K562 (cell line): ENCODE data around the gene GNPTAB. TPM values are rescaled to one million over a fixed set of nuclear protein-coding genes. Genes with fewer than 3 reads are reported as not detected.

Source experiments
- ATAC-seq: fragments of 200-7000 bp; cut with Tn5 transposase; 3 replicates; pipeline ENCODE4 v1.9.1; 2020; ENCODE audit warnings: moderate library complexity
- BruUV-seq: library from RNA; stranded (reverse); fragments of 400-500 nt; replicated peaks from 2 replicates; lab custom pipeline; 2021; lab: Mats Ljungman, UMichigan
- CTCF ChIA-PET: fragments of 300-600 bp; formaldehyde crosslinking; extraction: SDS; loops from one replicate; lab custom pipeline; 2021; ENCODE audit warnings: low intra/inter-chr PET ratio; lab: Yijun Ruan, JAX
- POLR2A ChIA-PET: fragments of 300-600, 350-650 bp; sonication (Branson Sonifier 250); formaldehyde crosslinking; extraction: SDS; loops from one replicate; lab custom pipeline; 2021; ENCODE audit warnings: antibody characterized with exemption, inconsistent platforms; lab: Yijun Ruan, JAX
- DNase-seq, 4 experiments: peaks; one replicate each; pipeline versions ENCODE4 v3.0.0 to v3.0.0-alpha.2; 2011 to 2018; ENCODE audit warnings: low spot score in 3 of 4, mixed read lengths in 3 of 4; ENCODE audit errors: extremely low read depth in 1 of 4
- FAIRE-seq: peaks from 2 replicates; lab custom pipeline; 2011; peaks lifted over from hg19 to GRCh38; lab: Jason Lieb, UNC
- H2AFZ ChIP-seq: 2 replicates; pipeline ENCODE4 v1.6.0; 2011; ENCODE audit warnings: low read depth, low read length, control low read depth, inconsistent platforms
- H3K27ac ChIP-seq: fragments of 200-600 bp; 3 replicates; pipeline ENCODE4 v1.8.0; 2011; ENCODE audit warnings: low read depth, mild to moderate bottlenecking, control low read depth, inconsistent platforms, low read length, moderate library complexity, mixed read lengths; ENCODE audit errors: extremely low read depth
- H3K27me3 ChIP-seq, 2 experiments: fragments of 300-600 bp in 1 of 2; 2 replicates in 1 of 2; 3 replicates in 1 of 2; pipeline versions ENCODE4 v1.6.0 to v1.8.0; 2011; ENCODE audit warnings: inconsistent platforms in 2 of 2, low read length in 2 of 2, mild to moderate bottlenecking in 1 of 2, mixed read lengths in 1 of 2, moderate library complexity in 1 of 2; ENCODE audit not compliant: control insufficient read depth in 2 of 2, insufficient read depth in 2 of 2
- H3K36me3 ChIP-seq: fragments of 300-600 bp; 3 replicates; pipeline ENCODE4 v1.8.0; 2011; ENCODE audit warnings: mild to moderate bottlenecking, low read length, inconsistent platforms; ENCODE audit not compliant: control insufficient read depth, insufficient read depth
- H3K4me1 ChIP-seq, 2 experiments: fragments of 200-600 bp in 1 of 2; replicated peaks in 1 of 2; 2 replicates in 1 of 2; 3 replicates in 1 of 2; pipeline versions ENCODE4 v1.5.1 to v1.8.0; 2011; ENCODE audit warnings: inconsistent platforms in 2 of 2, low read length in 2 of 2, mild to moderate bottlenecking in 1 of 2, mixed read lengths in 1 of 2, moderate library complexity in 1 of 2; ENCODE audit not compliant: control insufficient read depth in 2 of 2, insufficient read depth in 2 of 2
- H3K4me2 ChIP-seq: 2 replicates; pipeline ENCODE4 v1.6.1; 2011; ENCODE audit warnings: low read length, control low read depth, inconsistent platforms, mixed read lengths; ENCODE audit not compliant: insufficient read depth
- H3K4me3 ChIP-seq: fragments of 200-600 bp; sonication (generic), shearing (Covaris generic); 2 replicates; pipeline ENCODE4 v1.5.1; 2016; ENCODE audit warnings: control low read depth, inconsistent platforms
- H3K79me2 ChIP-seq: fragments of 200-600 bp; 3 replicates; pipeline ENCODE4 v1.8.0; 2011; ENCODE audit warnings: low read length, inconsistent platforms; ENCODE audit not compliant: control insufficient read depth, insufficient read depth
- H3K9ac ChIP-seq, 2 experiments: 2 replicates each; pipeline versions ENCODE4 v1.6.0 to v1.6.1; 2011; ENCODE audit warnings: low read depth in 2 of 2, low read length in 2 of 2, control low read depth in 1 of 2, inconsistent platforms in 1 of 2, mild to moderate bottlenecking in 1 of 2, mixed read lengths in 1 of 2; ENCODE audit not compliant: insufficient read depth in 1 of 2
- H3K9me1 ChIP-seq: one replicate; pipeline ENCODE4 v1.6.0; 2011; ENCODE audit warnings: inconsistent platforms, mild to moderate bottlenecking, low read length, moderate library complexity; ENCODE audit not compliant: control insufficient read depth, insufficient read depth
- H3K9me3 ChIP-seq: replicated peaks from 2 replicates; pipeline ENCODE4 v1.5.1; 2011; ENCODE audit warnings: low read depth, low read length, inconsistent platforms; ENCODE audit not compliant: control insufficient read depth, insufficient read depth
- H4K20me1 ChIP-seq: replicated peaks from 2 replicates; pipeline ENCODE4 v1.6.1; 2011; ENCODE audit warnings: low read length, inconsistent platforms, mixed read lengths; ENCODE audit not compliant: control insufficient read depth, insufficient read depth
- ADNP ChIP-seq: fragments of 200-800 bp; sonication (Bioruptor generic); IDR thresholded peaks from 2 replicates; pipeline ENCODE4 v1.6.1; 2016; ENCODE audit warnings: missing genetic modification characterization, missing compliant biosample characterization
- ARNT ChIP-seq, 2 experiments: fragments of 450-650 bp; IDR thresholded peaks; 2 replicates each; pipeline ENCODE4 v1.6.1; 2016; ENCODE audit warnings: mild to moderate bottlenecking in 1 of 2
- DNMT1 ChIP-seq: fragments of 450-650 bp; IDR thresholded peaks from 2 replicates; pipeline ENCODE4 v1.6.1; 2016; ENCODE audit warnings: antibody characterized with exemption, mild to moderate bottlenecking
- EGR1 ChIP-seq: fragments of 450-650 bp; conservative IDR thresholded peaks from 2 replicates; pipeline ENCODE4 v1.6.1; 2017; ENCODE audit warnings: mild to moderate bottlenecking
- ESRRA ChIP-seq: fragments of 450-650 bp; IDR thresholded peaks from 2 replicates; pipeline ENCODE4 v1.6.1; 2014; ENCODE audit warnings: low read depth, mild to moderate bottlenecking, moderate library complexity, borderline replicate concordance
- HMGXB4 ChIP-seq: sonication (generic); formaldehyde crosslinking; IDR thresholded peaks from 2 replicates; pipeline ENCODE4 v1.8.1; 2023; ENCODE audit warnings: mild to moderate bottlenecking, missing genetic modification reagents
- KDM1A ChIP-seq, 2 experiments: fragments of 450-650 bp; IDR thresholded peaks; 2 replicates each; pipeline ENCODE4 v1.6.1; 2016; ENCODE audit warnings: mild to moderate bottlenecking in 2 of 2
- MCM5 ChIP-seq: fragments of 450-650 bp; IDR thresholded peaks from 2 replicates; pipeline ENCODE4 v1.6.1; 2016; ENCODE audit warnings: low read depth
- PBX2 ChIP-seq, 2 experiments: IDR thresholded peaks in 1 of 2; conservative IDR thresholded peaks in 1 of 2; 2 replicates each; pipeline ENCODE4 v1.6.1; 2016; ENCODE audit warnings: low read depth in 2 of 2, mild to moderate bottlenecking in 1 of 2, missing compliant biosample characterization in 1 of 2, missing genetic modification characterization in 1 of 2, moderate library complexity in 1 of 2
- PHF21A ChIP-seq: fragments of 450-650 bp; IDR thresholded peaks from 2 replicates; pipeline ENCODE4 v1.6.1; 2017; ENCODE audit warnings: low read depth, borderline replicate concordance
- POLR2AphosphoS5 ChIP-seq: IDR thresholded peaks from 2 replicates; pipeline ENCODE4 v1.6.1; 2011; ENCODE audit warnings: mild to moderate bottlenecking, low read depth, low read length, moderate library complexity; ENCODE audit not compliant: control insufficient read depth, insufficient read depth
- RBM25 ChIP-seq: fragments of 200-400 bp; formaldehyde crosslinking; IDR thresholded peaks from 2 replicates; pipeline ENCODE4 v1.6.1; 2018; ENCODE audit warnings: low read length, low read depth, moderate library complexity; ENCODE audit not compliant: severe bottlenecking
- TEAD1 ChIP-seq, 2 experiments: fragments of 450-650 bp in 1 of 2; sonication (generic) in 1 of 2; formaldehyde crosslinking; IDR thresholded peaks; 2 replicates each; pipeline versions ENCODE4 v1.4.0 to v1.8.0; 2020 to 2022; ENCODE audit warnings: mild to moderate bottlenecking in 2 of 2, missing genetic modification reagents in 1 of 2
- XRCC3 ChIP-seq: fragments of 450-650 bp; IDR thresholded peaks from 2 replicates; pipeline ENCODE4 v1.6.1; 2017; ENCODE audit warnings: mild to moderate bottlenecking, moderate library complexity
- ZNF134 ChIP-seq: fragments of 250-450 bp; sonication (Bioruptor Pico); conservative IDR thresholded peaks from 2 replicates; pipeline ENCODE4 v1.4.0; 2020
- ZNF311 ChIP-seq: fragments of 250-450 bp; sonication (Bioruptor Pico); IDR thresholded peaks from 2 replicates; pipeline ENCODE4 v1.4.0; 2020; ENCODE audit warnings: mild to moderate bottlenecking, moderate library complexity
- ZNF354B ChIP-seq: fragments of 250-450 bp; sonication (Bioruptor Pico); IDR thresholded peaks from 2 replicates; pipeline ENCODE4 v1.4.0; 2020
- ZSCAN32 ChIP-seq: fragments of 450-650 bp; formaldehyde crosslinking; IDR thresholded peaks from 2 replicates; pipeline ENCODE4 v1.4.0; 2020; ENCODE audit warnings: mild to moderate bottlenecking, moderate library complexity
- in situ Hi-C: fragments of 300-500 bp; cut with MboI; formaldehyde crosslinking; loops from 4 replicates; pipeline ENCODE4 v1.15.0; 2018; ENCODE audit warnings: inconsistent platforms, mixed read lengths
- intact Hi-C: fragments of 100-400 bp; cut with micrococcal nuclease; formaldehyde crosslinking; loops from 2 replicates; pipeline ENCODE4 v1.14.2; 2022
- polyA plus RNA-seq, 8 experiments: library from polyadenylated mRNA; depleted of rRNA in 4 of 8; stranded (reverse) in 5 of 8; unstranded in 3 of 8; fragments of >200 nt; fragmentation: Nextera tagmentation in 2 of 8; fragmentation: Illumina TruSeq in 1 of 8; extraction: Ambion mirVana in 2 of 8; extraction: Trizol in 1 of 8; gene quantifications; 2 replicates each; pipeline versions ENCODE4 v1.2.1 to v1.2.3, GENCODE V29; 2011 to 2014; ENCODE audit warnings: inconsistent platforms in 1 of 8, missing spikeins in 1 of 8
- total RNA-seq, 7 experiments: library from RNA; depleted of rRNA in 6 of 7; stranded (reverse); fragments of >200 nt in 6 of 7; fragmentation: Illumina TruSeq in 2 of 7; extraction: Trizol in 2 of 7; gene quantifications; 2 replicates each; pipeline versions ENCODE4 v1.2.1 to v1.2.3, GENCODE V29; 2011 to 2021; ENCODE audit warnings: low replicate concordance in 1 of 7
- TF ChIP-seq, protein P1 (sequence below): fragments of 250-450 bp; sonication (Bioruptor Pico); IDR thresholded peaks from 2 replicates; pipeline ENCODE4 v1.8.0; 2021; ENCODE audit warnings: moderate library complexity, mild to moderate bottlenecking, inconsistent platforms

GNPTAB gene
- total and polyA plus RNA-seq, 9 of the 15 experiments (the other 6 are each of a cell fraction or from before 2014, with no cell fraction given): 5.9 to 23.2 (median 19.3) TPM

GRCh38 chr12:101854747-101855146, 24.0 kb upstream of the GNPTAB start (continued):
- TF ChIP-seq ZNF311 (CRISPR knock-in tag): 0 out of 2 replicates have a peak, but pooled peaks have one; percentile 29
- 0 out of 2 replicates have a peak, but pooled peaks have one; percentile 18 for TF ChIP-seq ZNF354B (CRISPR knock-in tag)

- ATAC-seq: no peak
- Histone ChIP-seq H4K20me1 (no peaks in the 10 kb centered on the region), H2AFZ (no peak overlapping the region), H3K27ac (no peak overlapping the region), H3K4me1 (peaks cover 19 to 37% of the 10 kb centered on the region in 2 experiments), H3K36me3 (no peaks in the 10 kb centered on the region), H3K4me3 (no peak overlapping the region), H3K9me1 (no peaks in the 10 kb centered on the region), H3K9me3 (peaks cover 3% of the 10 kb centered on the region; the same call in 1 of the 2 replicates), H3K27me3 (no peaks in the 10 kb centered on the region; a peak in 1 of 5 replicates), H3K9ac (no peak overlapping the region), H3K4me2 (no peak overlapping the region), H3K79me2 (no peaks in the 10 kb centered on the region)
- DNase-seq: no peak
- ChIA-PET POLR2A (no interaction called here), CTCF (no interaction called here)
- in situ Hi-C loops (no loop called here), intact Hi-C loops (no loop called here)
- BruUV-seq: no TSS peak
- FAIRE-seq: no peak
- TF ChIP-seq EGR1 (no peak), POLR2AphosphoS5 (no peak), XRCC3 (no peak), ZNF134 (no peak), DNMT1 (no peak), RBM25 (peak; percentile 98), KDM1A (IDR thresholded peaks at IDR 0.05) (peak; percentile 37 to 64; a peak in 3 of 4 replicates), HMGXB4 (CRISPR knock-in tag) (no peak), TEAD1 (CRISPR knock-in tag; IDR thresholded peaks at IDR 0.05) (no peak), ADNP (tag) (peak; percentile 65; the same call in 1 of the 2 replicates), ZSCAN32 (no peak), PBX2 (CRISPR knock-in tag; IDR thresholded peaks at IDR 0.05; ENCODE audit: low read depth) (no peak), PBX2 (tag; conservative IDR thresholded peaks at IDR 0.05; ENCODE audit: low read depth) (no peak), ARNT (IDR thresholded peaks at IDR 0.05) (no peak), PHF21A (no peak), MCM5 (no peak), ESRRA (no peak)
- TF ChIP-seq, protein P1, sequence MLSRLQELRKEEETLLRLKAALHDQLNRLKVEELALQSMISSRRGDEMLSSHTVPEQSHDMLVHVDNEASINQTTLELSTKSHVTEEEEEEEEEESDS (CRISPR knock-in tag): no peak
Observed at GRCh38 chr12:101852998-101853397, 22.2 kb upstream of the GNPTAB start.
